ENCODE data around the gene SLC6A16.
A peak's percentile ranks its signal among the peaks of the same experiment; 100 is the strongest.
"Not testable (repeated sequence)": the region's sequence is repeated elsewhere in the genome, so short reads cannot be mapped to it uniquely, and the experiment has no call there.

SLC6A16 gene

DNA sequence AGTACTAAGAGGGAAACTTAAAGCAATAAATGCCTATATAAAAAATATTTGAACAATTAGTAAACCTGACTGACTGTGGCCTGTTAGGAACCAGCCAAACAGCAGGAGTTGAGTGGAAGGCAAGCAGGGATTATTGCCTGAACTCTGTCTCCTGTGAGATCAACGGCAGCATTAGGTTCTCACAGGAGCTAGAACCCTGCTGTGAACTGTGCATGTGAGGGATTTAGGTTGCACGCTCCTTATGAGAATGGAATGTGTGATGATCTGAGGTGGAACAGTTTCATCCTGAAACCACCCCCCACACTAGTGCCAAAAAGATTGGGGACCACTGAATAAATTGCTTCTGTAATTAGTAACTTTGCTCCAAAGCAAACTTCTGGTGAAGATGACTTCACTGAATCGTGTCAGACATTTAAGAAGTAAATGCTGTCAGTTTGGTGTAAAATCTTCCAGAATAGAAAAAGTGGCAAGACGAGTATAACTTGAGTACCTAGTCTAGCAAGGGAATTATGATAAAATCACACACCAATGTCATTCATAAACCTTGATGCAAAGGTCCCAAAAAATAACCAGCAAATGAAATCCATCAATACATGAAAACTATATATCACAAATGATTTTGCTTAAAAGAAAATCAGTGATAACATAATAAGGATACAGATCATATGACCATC is 53.8 kb downstream of the SLC6A16 start:
- ATAC-seq: no peak
- DNase-seq: no peak

DNA sequence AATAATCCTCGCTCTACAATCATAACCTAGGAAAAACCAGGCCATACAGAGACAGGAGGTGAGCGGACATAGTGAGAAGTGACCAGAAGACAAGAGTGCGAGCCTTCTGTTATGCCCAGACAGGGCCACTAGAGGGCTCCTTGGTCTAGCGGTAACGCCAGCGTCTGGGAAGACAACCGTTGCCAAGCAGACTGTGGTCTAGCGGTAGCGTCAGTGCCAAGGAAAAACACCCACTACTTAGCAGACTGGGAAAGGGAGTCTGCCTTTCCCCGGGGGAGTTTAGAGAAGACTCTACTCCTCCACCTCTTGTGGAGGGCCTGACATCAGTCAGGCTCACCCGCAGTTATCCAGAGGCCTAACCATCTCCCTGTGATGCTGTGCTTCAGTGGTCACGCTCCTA is 58.6 kb downstream of the SLC6A16 start:
- DNase-seq: peak; percentile 61
- not testable (repeated sequence) for ATAC-seq

- ATAC-seq (no peak), DNase-seq (no peak)
These were observed 60.7 kb downstream of the SLC6A16 start for GRCh38 chr19:49264258-49264657.

DNA sequence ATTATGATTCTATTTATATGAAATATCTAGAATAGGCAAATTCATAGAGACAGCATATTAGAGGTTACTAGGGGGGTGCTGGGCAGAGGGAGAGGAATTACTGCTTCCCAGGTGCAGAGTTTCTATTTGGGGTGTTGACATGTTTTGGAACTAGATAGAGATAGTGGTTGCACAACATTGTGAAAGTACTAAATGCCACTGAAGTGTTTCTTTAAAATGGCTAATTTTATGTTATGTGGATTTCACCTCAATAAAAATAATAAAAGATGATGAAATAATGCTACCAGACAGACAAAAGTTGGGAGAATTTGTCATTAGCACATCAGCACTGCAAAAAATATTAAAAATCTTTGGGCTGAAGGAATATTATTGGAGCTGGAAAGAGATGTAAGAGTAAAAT is 63.4 kb downstream of the SLC6A16 start:
- ATAC-seq (no peak), DNase-seq (no peak)

GRCh38 chr19:49256691-49257090 is 68.3 kb downstream of the SLC6A16 start:
- no peak for DNase-seq

DNA sequence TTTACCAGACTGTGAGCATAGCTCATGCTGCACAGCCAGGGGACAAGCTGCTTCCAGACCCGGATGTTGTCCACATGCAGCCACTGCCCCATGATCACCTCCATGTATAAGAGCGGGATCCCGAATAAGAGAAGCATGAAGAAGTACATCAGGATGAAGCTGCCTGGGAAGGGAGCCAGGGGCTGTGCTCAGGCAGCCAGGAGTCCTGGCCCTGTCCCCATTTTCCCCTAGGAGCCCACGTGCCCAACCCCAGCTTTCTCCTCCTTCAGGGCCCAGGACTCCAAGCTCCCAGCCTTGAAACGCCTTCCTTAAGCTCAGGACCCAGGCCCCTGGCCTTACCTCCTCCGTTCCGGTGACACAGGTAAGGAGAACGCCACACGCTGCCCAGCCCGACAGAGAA is 69.3 kb downstream of the SLC6A16 start:
- no peak for ATAC-seq

More at GRCh38 chr19:49256691-49257090, 68.3 kb downstream of the SLC6A16 start:
- ATAC-seq: no peak

GRCh38 chr19:49249933-49250332 is 75.1 kb downstream of the SLC6A16 start:
- ATAC-seq (no peak), DNase-seq (no peak)

More for the DNA sequence above, 69.3 kb downstream of the SLC6A16 start:
- DNase-seq: no peak

DNA sequence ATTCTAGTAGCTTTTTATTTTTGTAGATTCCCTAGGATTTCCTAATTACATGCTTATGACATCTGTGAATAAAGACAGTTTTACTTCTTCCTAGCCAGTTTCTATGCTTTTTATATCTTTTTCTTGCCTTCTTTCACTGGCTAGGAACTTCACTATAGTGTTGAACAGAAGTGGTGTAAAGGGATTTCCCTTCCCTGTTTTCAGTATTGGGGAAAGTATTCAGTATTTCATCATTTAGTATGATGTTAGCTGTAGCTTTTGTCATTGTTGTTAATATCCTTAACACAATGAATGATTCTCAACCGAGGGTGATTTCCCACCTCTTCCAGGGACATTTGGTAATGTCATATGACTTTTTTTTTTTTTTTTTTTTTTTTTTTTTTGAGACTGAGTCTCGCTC is 77.3 kb downstream of the SLC6A16 start:
- no peak for ATAC-seq
- DNase-seq: no peak

DNA sequence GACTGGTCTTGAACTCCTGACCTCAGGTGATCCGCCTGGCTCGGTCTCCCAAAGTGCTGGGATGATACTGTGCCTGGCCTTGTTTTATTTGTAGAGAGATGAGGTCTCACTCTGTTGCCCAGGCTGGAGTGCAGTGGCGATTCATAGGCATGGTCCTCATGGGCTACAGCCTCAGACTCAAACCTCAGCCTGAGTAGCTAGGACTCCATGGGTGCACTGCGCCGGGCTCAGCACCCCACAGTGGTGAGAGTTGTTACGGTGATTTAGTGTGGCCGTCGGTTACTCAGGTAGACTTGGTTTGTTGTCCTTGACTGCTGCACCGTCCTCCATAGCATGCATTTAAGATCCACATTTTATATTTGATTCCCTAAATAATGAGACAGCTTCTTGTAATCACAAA is 80.7 kb downstream of the SLC6A16 start:
- ATAC-seq (no peak), DNase-seq (no peak)

GRCh38 chr19:49243726-49244125 is 81.3 kb downstream of the SLC6A16 start:
- ATAC-seq (no peak), DNase-seq (no peak)

DNA sequence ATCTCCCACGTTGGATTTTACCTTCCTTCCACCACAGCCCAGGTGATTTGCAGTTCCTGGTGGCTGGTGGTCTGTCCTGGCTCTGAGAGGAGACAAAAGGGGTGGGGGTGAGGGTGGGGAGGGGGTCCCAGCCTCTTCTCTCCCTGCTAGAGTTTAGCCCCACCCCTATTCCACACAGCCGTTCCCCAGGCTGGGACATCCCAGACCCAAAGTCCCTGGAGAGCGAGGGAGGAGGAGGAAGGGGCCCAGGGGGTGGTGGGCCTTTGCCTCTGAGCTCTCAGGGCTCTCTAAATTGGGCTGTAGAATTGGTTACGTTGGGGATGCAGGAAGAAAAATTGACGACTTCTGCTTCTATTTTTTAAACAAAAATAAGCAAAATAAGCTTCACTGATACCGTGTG is 81.9 kb downstream of the SLC6A16 start:
- DNase-seq (no peak), ATAC-seq (no peak)

GRCh38 chr19:49241769-49242168 is 83.2 kb downstream of the SLC6A16 start:
- no peak for ATAC-seq
- DNase-seq: no peak
